Measurements from ENCODE around the gene FIBP.

The FIBP gene

GRCh38 chr11:65886826-65887722 is 1.2 kb downstream of the FIBP start:
- H3K14ac ChIP-seq (ENCODE audit: low read length in 2 of 2): peak overlapping the region in 1 of 2 experiments; percentile 68
- DNase-seq: no peak
- H4K8ac ChIP-seq (ENCODE audit: low read length): no peak overlapping the region
- WGBS: 87% methylated on average over 14 of the region's 14 CpGs
- H3K79me1 ChIP-seq (replicated peaks; ENCODE audit: low read length, poor library complexity, severe bottlenecking): peaks cover 28% of the 10 kb centered on the region
- no peaks in the 10 kb centered on the region for H3K27me3 ChIP-seq (ENCODE audit: control insufficient read depth in 1 of 2, insufficient read depth in 1 of 2, low read length in 2 of 2)
- peak overlapping the region; percentile 48 for H3K27ac ChIP-seq (ENCODE audit: low read length, poor library complexity, severe bottlenecking)
- peak overlapping the region in 1 of 2 experiments; percentile 43 for H3K23ac ChIP-seq (ENCODE audit: low read length in 2 of 2)
- peaks cover 52 to 56% of the 10 kb centered on the region in 2 experiments for H3K36me3 ChIP-seq (ENCODE audit: control insufficient read depth in 1 of 2, insufficient read depth in 2 of 2, low read depth in 1 of 2, low read length in 2 of 2)
- H2AFZ ChIP-seq (ENCODE audit: low read depth, low read length): no peak overlapping the region
- peak overlapping the region in 1 of 2 experiments; percentile 41 for H2BK12ac ChIP-seq (ENCODE audit: low read length in 2 of 2)
- H3K4ac ChIP-seq (ENCODE audit: low read depth in 1 of 2, low read length in 2 of 2): peak overlapping the region in 1 of 2 experiments; percentile 72
- H2AK5ac ChIP-seq (ENCODE audit: low read length, severe bottlenecking): no peak overlapping the region
- peak overlapping the region; percentile 94 for H3K9ac ChIP-seq (ENCODE audit: low read length)
- H3K4me2 ChIP-seq (ENCODE audit: low read length, poor library complexity, severe bottlenecking): peak overlapping the region; percentile 89
- H2BK5ac ChIP-seq (ENCODE audit: low read depth, low read length, poor library complexity, severe bottlenecking): no peak overlapping the region
- H3K4me3 ChIP-seq (ENCODE audit: insufficient read depth in 1 of 2, low read depth in 1 of 2, low read length in 2 of 2): peak overlapping the region in 1 of 2 experiments; percentile 87
- H3K4me1 ChIP-seq (ENCODE audit: control insufficient read depth, insufficient read depth, low read depth, low read length): peaks cover 30% of the 10 kb centered on the region
- H2BK120ac ChIP-seq (ENCODE audit: low read depth, low read length): no peak overlapping the region
- H4K91ac ChIP-seq (ENCODE audit: low read length): peak overlapping the region; percentile 46
- peak overlapping the region in 1 of 2 experiments; percentile 37 for H3K18ac ChIP-seq (ENCODE audit: low read depth in 1 of 2, low read length in 2 of 2)
- peak overlapping the region; percentile 33 for H2BK15ac ChIP-seq (ENCODE audit: low read depth, poor library complexity, severe bottlenecking)
- H3K9me3 ChIP-seq (ENCODE audit: control insufficient read depth, low read length): no peaks in the 10 kb centered on the region

- H3K27ac ChIP-seq (ENCODE audit: low read length, poor library complexity, severe bottlenecking): no peak overlapping the region
- peaks cover 28% of the 10 kb centered on the region for H3K79me1 ChIP-seq (replicated peaks; ENCODE audit: low read length, poor library complexity, severe bottlenecking)
- H4K91ac ChIP-seq (ENCODE audit: low read length): no peak overlapping the region
- H3K23ac ChIP-seq (ENCODE audit: low read length in 2 of 2): no peak overlapping the region
- no peak overlapping the region for H2BK12ac ChIP-seq (ENCODE audit: low read length in 2 of 2)
- H3K27me3 ChIP-seq (ENCODE audit: control insufficient read depth in 1 of 2, insufficient read depth in 1 of 2, low read length in 2 of 2): no peaks in the 10 kb centered on the region
- no peak overlapping the region for H3K18ac ChIP-seq (ENCODE audit: low read depth in 1 of 2, low read length in 2 of 2)
- DNase-seq: no peak
- H3K4me1 ChIP-seq (ENCODE audit: control insufficient read depth, insufficient read depth, low read depth, low read length): peaks cover 21% of the 10 kb centered on the region
- no peak overlapping the region for H3K4me2 ChIP-seq (ENCODE audit: low read length, poor library complexity, severe bottlenecking)
- H3K4me3 ChIP-seq (ENCODE audit: insufficient read depth in 1 of 2, low read depth in 1 of 2, low read length in 2 of 2): no peak overlapping the region
- H2AK5ac ChIP-seq (ENCODE audit: low read length, severe bottlenecking): no peak overlapping the region
- H3K9ac ChIP-seq (ENCODE audit: low read length): peak overlapping the region; percentile 94
- H2BK15ac ChIP-seq (ENCODE audit: low read depth, poor library complexity, severe bottlenecking): no peak overlapping the region
- H2AFZ ChIP-seq (ENCODE audit: low read depth, low read length): no peak overlapping the region
- H3K9me3 ChIP-seq (ENCODE audit: control insufficient read depth, low read length): no peaks in the 10 kb centered on the region
- H2BK5ac ChIP-seq (ENCODE audit: low read depth, low read length, poor library complexity, severe bottlenecking): no peak overlapping the region
- H3K14ac ChIP-seq (ENCODE audit: low read length in 2 of 2): no peak overlapping the region
- 94% methylated on average over 8 of the region's 12 CpGs for WGBS
- H4K8ac ChIP-seq (ENCODE audit: low read length): no peak overlapping the region
- H3K4ac ChIP-seq (ENCODE audit: low read depth in 1 of 2, low read length in 2 of 2): no peak overlapping the region
- H2BK120ac ChIP-seq (ENCODE audit: low read depth, low read length): no peak overlapping the region
- peaks cover 51 to 56% of the 10 kb centered on the region in 2 experiments for H3K36me3 ChIP-seq (ENCODE audit: control insufficient read depth in 1 of 2, insufficient read depth in 2 of 2, low read depth in 1 of 2, low read length in 2 of 2)
Observed at GRCh38 chr11:65885808-65886536, 2.3 kb downstream of the FIBP start.

GRCh38 chr11:65885231-65885630 is 3.0 kb downstream of the FIBP start:
- Histone ChIP-seq H3K36me3 (ENCODE audit: control insufficient read depth in 1 of 2, insufficient read depth in 2 of 2, low read depth in 1 of 2, low read length in 2 of 2) (peaks cover 51 to 56% of the 10 kb centered on the region in 2 experiments), H3K27ac (ENCODE audit: low read length, poor library complexity, severe bottlenecking) (no peak overlapping the region), H2AK5ac (ENCODE audit: low read length, severe bottlenecking) (no peak overlapping the region), H2BK5ac (ENCODE audit: low read depth, low read length, poor library complexity, severe bottlenecking) (no peak overlapping the region), H3K4ac (ENCODE audit: low read depth in 1 of 2, low read length in 2 of 2) (no peak overlapping the region), H4K8ac (ENCODE audit: low read length) (peak overlapping the region; percentile 47), H3K4me2 (ENCODE audit: low read length, poor library complexity, severe bottlenecking) (no peak overlapping the region), H4K91ac (ENCODE audit: low read length) (peak overlapping the region; percentile 11), H2AFZ (ENCODE audit: low read depth, low read length) (no peak overlapping the region), H2BK12ac (ENCODE audit: low read length in 2 of 2) (no peak overlapping the region), H3K4me3 (ENCODE audit: insufficient read depth in 1 of 2, low read depth in 1 of 2, low read length in 2 of 2) (no peak overlapping the region), H3K18ac (ENCODE audit: low read depth in 1 of 2, low read length in 2 of 2) (no peak overlapping the region), H3K27me3 (ENCODE audit: control insufficient read depth in 1 of 2, insufficient read depth in 1 of 2, low read length in 2 of 2) (no peaks in the 10 kb centered on the region), H3K4me1 (ENCODE audit: control insufficient read depth, insufficient read depth, low read depth, low read length) (peaks cover 18% of the 10 kb centered on the region), H2BK120ac (ENCODE audit: low read depth, low read length) (no peak overlapping the region), H3K23ac (ENCODE audit: low read length in 2 of 2) (no peak overlapping the region), H2BK15ac (ENCODE audit: low read depth, poor library complexity, severe bottlenecking) (no peak overlapping the region), H3K14ac (ENCODE audit: low read length in 2 of 2) (no peak overlapping the region), H3K9me3 (ENCODE audit: control insufficient read depth, low read length) (no peaks in the 10 kb centered on the region), H3K79me1 (replicated peaks; ENCODE audit: low read length, poor library complexity, severe bottlenecking) (peaks cover 28% of the 10 kb centered on the region), H3K9ac (ENCODE audit: low read length) (peak overlapping the region; percentile 14)
- DNase-seq: no peak
- 96% methylated on average over 7 of the region's 7 CpGs for WGBS

- peak; percentile 80 for DNase-seq
- H2AFZ ChIP-seq (ENCODE audit: low read depth, low read length): no peak overlapping the region
Observed at GRCh38 chr11:65884716-65885092, 3.6 kb downstream of the FIBP start.

More at GRCh38 chr11:65884716-65885092, 3.6 kb downstream of the FIBP start:
- Histone ChIP-seq H3K4me2 (ENCODE audit: low read length, poor library complexity, severe bottlenecking) (no peak overlapping the region), H3K23ac (ENCODE audit: low read length in 2 of 2) (no peak overlapping the region), H4K91ac (ENCODE audit: low read length) (no peak overlapping the region), H3K4ac (ENCODE audit: low read depth in 1 of 2, low read length in 2 of 2) (no peak overlapping the region), H3K27me3 (ENCODE audit: control insufficient read depth in 1 of 2, insufficient read depth in 1 of 2, low read length in 2 of 2) (no peaks in the 10 kb centered on the region), H2BK120ac (ENCODE audit: low read depth, low read length) (no peak overlapping the region), H2BK5ac (ENCODE audit: low read depth, low read length, poor library complexity, severe bottlenecking) (no peak overlapping the region), H2AK5ac (ENCODE audit: low read length, severe bottlenecking) (no peak overlapping the region), H3K27ac (ENCODE audit: low read length, poor library complexity, severe bottlenecking) (no peak overlapping the region), H3K14ac (ENCODE audit: low read length in 2 of 2) (no peak overlapping the region), H2BK15ac (ENCODE audit: low read depth, poor library complexity, severe bottlenecking) (no peak overlapping the region), H4K8ac (ENCODE audit: low read length) (peak overlapping the region; percentile 4), H2BK12ac (ENCODE audit: low read length in 2 of 2) (no peak overlapping the region), H3K4me3 (ENCODE audit: insufficient read depth in 1 of 2, low read depth in 1 of 2, low read length in 2 of 2) (no peak overlapping the region), H3K9ac (ENCODE audit: low read length) (peak overlapping the region; percentile 21), H3K4me1 (ENCODE audit: control insufficient read depth, insufficient read depth, low read depth, low read length) (peaks cover 16% of the 10 kb centered on the region), H3K9me3 (ENCODE audit: control insufficient read depth, low read length) (no peaks in the 10 kb centered on the region), H3K79me1 (replicated peaks; ENCODE audit: low read length, poor library complexity, severe bottlenecking) (peaks cover 27% of the 10 kb centered on the region), H3K18ac (ENCODE audit: low read depth in 1 of 2, low read length in 2 of 2) (no peak overlapping the region), H3K36me3 (ENCODE audit: control insufficient read depth in 1 of 2, insufficient read depth in 2 of 2, low read depth in 1 of 2, low read length in 2 of 2) (peaks cover 51 to 60% of the 10 kb centered on the region in 2 experiments)
- 32% methylated on average over 9 of the region's 9 CpGs for WGBS

All from mesenchymal stem cell (in vitro differentiated cells and primary cell).